NB4 (cell line): ENCODE results near the gene MMP23B.

Experiments used
- POLR2A ChIP-seq: IDR thresholded peaks from 2 replicates; pipeline ENCODE4 v1.6.1; 2011; ENCODE audit warnings: mild to moderate bottlenecking; ENCODE audit not compliant: insufficient read length; ENCODE audit errors: extremely low read depth
- TF ChIP-seq, protein P1 (sequence below): IDR thresholded peaks from one replicate; pipeline ENCODE4 v1.5.1; 2012; ENCODE audit warnings: low read depth, low read length

DNA sequence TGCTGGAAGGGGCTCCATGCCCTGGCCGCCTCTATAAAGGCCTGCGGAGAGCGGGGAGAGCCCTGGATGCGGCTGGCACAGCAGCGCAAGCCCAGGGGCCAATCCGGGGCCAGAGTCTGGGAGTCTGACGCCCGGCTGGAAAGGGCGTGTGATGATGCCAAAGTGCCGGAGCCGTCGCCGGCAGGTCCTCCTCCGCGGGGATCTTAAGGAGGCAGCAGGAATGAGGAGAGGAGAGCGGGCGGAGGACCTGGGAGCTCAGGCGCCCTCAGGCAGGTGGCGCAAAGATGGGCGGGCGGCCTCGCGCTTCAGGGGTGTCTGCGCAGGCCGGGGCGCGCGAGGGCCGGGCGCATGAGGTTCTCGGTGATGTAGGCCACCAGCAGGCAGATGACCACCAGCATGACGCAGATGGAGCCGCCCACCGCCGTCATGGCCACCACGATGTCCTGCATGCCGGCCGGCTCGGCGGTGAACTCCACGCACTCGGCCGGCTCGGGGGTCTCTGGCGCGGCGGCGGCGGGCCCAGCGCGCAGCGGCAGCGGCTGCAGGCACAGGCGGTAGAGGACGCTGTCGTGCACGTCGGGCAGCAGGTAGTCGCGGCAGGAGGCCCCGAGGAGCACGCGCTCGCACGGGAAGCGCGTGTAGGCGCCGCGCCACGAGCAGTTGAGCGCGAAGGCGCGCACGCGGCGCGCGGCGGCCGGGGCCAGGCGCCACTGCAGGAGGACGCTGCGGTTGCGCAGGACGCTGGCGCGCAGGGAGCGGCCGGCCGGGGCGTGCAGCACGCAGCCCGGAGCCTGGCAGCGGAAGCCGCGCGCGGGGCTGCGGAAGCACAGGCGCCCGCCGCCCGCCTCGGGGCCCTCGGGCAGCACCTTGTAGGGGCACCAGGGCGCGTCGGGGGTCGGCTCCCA lies 32.7 kb upstream of the MMP23B start:
- TF ChIP-seq, protein P1, sequence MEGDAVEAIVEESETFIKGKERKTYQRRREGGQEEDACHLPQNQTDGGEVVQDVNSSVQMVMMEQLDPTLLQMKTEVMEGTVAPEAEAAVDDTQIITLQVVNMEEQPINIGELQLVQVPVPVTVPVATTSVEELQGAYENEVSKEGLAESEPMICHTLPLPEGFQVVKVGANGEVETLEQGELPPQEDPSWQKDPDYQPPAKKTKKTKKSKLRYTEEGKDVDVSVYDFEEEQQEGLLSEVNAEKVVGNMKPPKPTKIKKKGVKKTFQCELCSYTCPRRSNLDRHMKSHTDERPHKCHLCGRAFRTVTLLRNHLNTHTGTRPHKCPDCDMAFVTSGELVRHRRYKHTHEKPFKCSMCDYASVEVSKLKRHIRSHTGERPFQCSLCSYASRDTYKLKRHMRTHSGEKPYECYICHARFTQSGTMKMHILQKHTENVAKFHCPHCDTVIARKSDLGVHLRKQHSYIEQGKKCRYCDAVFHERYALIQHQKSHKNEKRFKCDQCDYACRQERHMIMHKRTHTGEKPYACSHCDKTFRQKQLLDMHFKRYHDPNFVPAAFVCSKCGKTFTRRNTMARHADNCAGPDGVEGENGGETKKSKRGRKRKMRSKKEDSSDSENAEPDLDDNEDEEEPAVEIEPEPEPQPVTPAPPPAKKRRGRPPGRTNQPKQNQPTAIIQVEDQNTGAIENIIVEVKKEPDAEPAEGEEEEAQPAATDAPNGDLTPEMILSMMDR, result no peak
- no peak for TF ChIP-seq POLR2A
